Keratinocyte (primary cell): ENCODE measurements around the gene BRPF1.

Experiments
- EZH2 ChIP-seq: IDR thresholded peaks from one replicate; pipeline ENCODE4 v1.6.1; 2012; ENCODE audit warnings: inconsistent platforms, mild to moderate bottlenecking, low read length, moderate library complexity
- TF ChIP-seq, protein P1 (sequence below), 3 experiments: IDR thresholded peaks in 1 of 3; conservative IDR thresholded peaks in 1 of 3; optimal IDR thresholded peaks in 1 of 3; 2 replicates in 2 of 3; 3 replicates in 1 of 3; pipeline versions ENCODE3 to v1.5.1; 2011; ENCODE audit warnings: low read length in 3 of 3, mild to moderate bottlenecking in 3 of 3, moderate library complexity in 2 of 3, control low read depth in 1 of 3, inconsistent platforms in 1 of 3; ENCODE audit not compliant: insufficient read depth in 2 of 3; ENCODE audit errors: extremely low read depth in 1 of 3

DNA sequence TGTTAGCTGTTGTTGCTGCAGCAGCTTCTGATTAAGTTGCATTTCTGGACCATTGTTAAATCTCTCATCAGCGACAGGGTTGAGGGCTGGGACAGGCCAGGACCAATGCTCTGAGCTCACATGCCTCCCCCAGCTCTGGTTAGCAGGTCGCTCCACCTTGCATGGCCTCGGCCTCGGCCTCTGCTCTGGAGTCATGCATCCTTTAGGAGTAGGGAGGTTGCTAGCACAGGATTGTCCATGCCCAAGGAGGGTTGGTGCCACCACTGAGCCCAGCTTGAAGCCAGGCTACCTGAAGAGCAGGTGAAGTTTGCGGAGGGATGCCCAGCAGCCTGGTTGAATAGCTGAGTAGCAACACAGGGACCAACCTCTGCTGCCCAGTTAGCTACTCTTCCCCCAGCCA is 39.1 kb upstream of the BRPF1 start:
- TF ChIP-seq EZH2 = no peak
- TF ChIP-seq, protein P1, sequence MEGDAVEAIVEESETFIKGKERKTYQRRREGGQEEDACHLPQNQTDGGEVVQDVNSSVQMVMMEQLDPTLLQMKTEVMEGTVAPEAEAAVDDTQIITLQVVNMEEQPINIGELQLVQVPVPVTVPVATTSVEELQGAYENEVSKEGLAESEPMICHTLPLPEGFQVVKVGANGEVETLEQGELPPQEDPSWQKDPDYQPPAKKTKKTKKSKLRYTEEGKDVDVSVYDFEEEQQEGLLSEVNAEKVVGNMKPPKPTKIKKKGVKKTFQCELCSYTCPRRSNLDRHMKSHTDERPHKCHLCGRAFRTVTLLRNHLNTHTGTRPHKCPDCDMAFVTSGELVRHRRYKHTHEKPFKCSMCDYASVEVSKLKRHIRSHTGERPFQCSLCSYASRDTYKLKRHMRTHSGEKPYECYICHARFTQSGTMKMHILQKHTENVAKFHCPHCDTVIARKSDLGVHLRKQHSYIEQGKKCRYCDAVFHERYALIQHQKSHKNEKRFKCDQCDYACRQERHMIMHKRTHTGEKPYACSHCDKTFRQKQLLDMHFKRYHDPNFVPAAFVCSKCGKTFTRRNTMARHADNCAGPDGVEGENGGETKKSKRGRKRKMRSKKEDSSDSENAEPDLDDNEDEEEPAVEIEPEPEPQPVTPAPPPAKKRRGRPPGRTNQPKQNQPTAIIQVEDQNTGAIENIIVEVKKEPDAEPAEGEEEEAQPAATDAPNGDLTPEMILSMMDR (optimal IDR thresholded peaks at IDR 0.05 in 1 of 3, IDR thresholded peaks at IDR 0.05 in 1 of 3, conservative IDR thresholded peaks at IDR 0.05 in 1 of 3; ENCODE audit: extremely low read depth in 1 of 3, insufficient read depth in 2 of 3, low read length in 3 of 3) = no peak
